H9 (cell line): ENCODE measurements around the gene CHADL. TPM values are rescaled to one million over a fixed set of nuclear protein-coding genes. Genes with fewer than 3 reads are reported as not detected.

Experiments used
- DNase-seq: peaks from one replicate; pipeline ENCODE4 v3.0.0-alpha.2; 2017
- H2AFZ ChIP-seq: one replicate; pipeline ENCODE4 v1.6.1; 2013; ENCODE audit warnings: mild to moderate bottlenecking, low read length, control low read depth, moderate library complexity
- H2AK5ac ChIP-seq: 2 replicates; pipeline ENCODE4 v1.6.1; 2013; ENCODE audit warnings: low read length, control low read depth, mixed read lengths; ENCODE audit not compliant: insufficient read length
- H2BK120ac ChIP-seq: one replicate; pipeline ENCODE4 v1.6.1; 2013; ENCODE audit warnings: low read depth, mild to moderate bottlenecking, low read length, control low read depth, inconsistent platforms; ENCODE audit not compliant: poor library complexity, severe bottlenecking
- H2BK12ac ChIP-seq: 2 replicates; pipeline ENCODE4 v1.6.1; 2013; ENCODE audit warnings: low read length, control low read depth, mixed read lengths, low read depth; ENCODE audit not compliant: insufficient read length
- H2BK15ac ChIP-seq: 2 replicates; pipeline ENCODE4 v1.6.1; 2013; ENCODE audit warnings: low read depth, low read length, control low read depth
- H2BK20ac ChIP-seq: one replicate; pipeline ENCODE4 v1.6.1; 2013; ENCODE audit warnings: low read depth, mild to moderate bottlenecking, low read length, control low read depth, inconsistent platforms; ENCODE audit not compliant: poor library complexity, severe bottlenecking
- H2BK5ac ChIP-seq: 2 replicates; pipeline ENCODE4 v1.6.1; 2013; ENCODE audit warnings: low read length, control low read depth, mixed read lengths; ENCODE audit not compliant: insufficient read length
- H3K14ac ChIP-seq: 2 replicates; pipeline ENCODE4 v1.6.1; 2013; ENCODE audit warnings: low read length, control low read depth; ENCODE audit not compliant: insufficient read depth
- H3K18ac ChIP-seq: 2 replicates; pipeline ENCODE4 v1.6.1; 2013; ENCODE audit warnings: low read depth, mild to moderate bottlenecking, mixed read lengths, low read length, control low read depth; ENCODE audit not compliant: insufficient read length
- H3K23ac ChIP-seq: 2 replicates; pipeline ENCODE4 v1.6.1; 2013; ENCODE audit warnings: low read length, control low read depth, mixed read lengths, low read depth; ENCODE audit not compliant: insufficient read length
- H3K23me2 ChIP-seq: 2 replicates; pipeline ENCODE4 v1.6.1; 2013; ENCODE audit warnings: low read depth, mild to moderate bottlenecking, mixed read lengths, low read length, control low read depth; ENCODE audit not compliant: insufficient read length, poor library complexity, severe bottlenecking
- H3K27ac ChIP-seq: 2 replicates; pipeline ENCODE4 v1.5.1; 2013; ENCODE audit warnings: low read length, control low read depth, mixed read lengths, low read depth; ENCODE audit not compliant: insufficient read length
- H3K27me3 ChIP-seq: 2 replicates; pipeline ENCODE4 v1.6.1; 2013; ENCODE audit warnings: low read length, control low read depth, inconsistent platforms; ENCODE audit not compliant: insufficient read depth
- H3K4ac ChIP-seq: 2 replicates; pipeline ENCODE4 v1.6.1; 2013; ENCODE audit warnings: low read depth, mild to moderate bottlenecking, control low read depth, inconsistent platforms, low read length, moderate library complexity
- H3K4me1 ChIP-seq: 2 replicates; pipeline ENCODE4 v1.6.1; 2013; ENCODE audit warnings: low read length, control low read depth, inconsistent platforms; ENCODE audit not compliant: insufficient read depth
- H3K4me2 ChIP-seq: 2 replicates; pipeline ENCODE4 v1.6.1; 2013; ENCODE audit warnings: low read length, control low read depth, mixed read lengths; ENCODE audit not compliant: insufficient read length, insufficient read depth
- H3K56ac ChIP-seq: 2 replicates; pipeline ENCODE4 v1.6.1; 2013; ENCODE audit warnings: low read depth, mild to moderate bottlenecking, mixed read lengths, low read length, control low read depth; ENCODE audit not compliant: insufficient read length
- H3K79me1 ChIP-seq: 2 replicates; pipeline ENCODE4 v1.6.1; 2013; ENCODE audit warnings: low read depth, mild to moderate bottlenecking, moderate library complexity, low read length, control low read depth, inconsistent platforms; ENCODE audit not compliant: insufficient read depth, poor library complexity, severe bottlenecking
- H3K79me2 ChIP-seq: 2 replicates; pipeline ENCODE4 v1.6.1; 2013; ENCODE audit warnings: low read length, control low read depth, inconsistent platforms; ENCODE audit not compliant: insufficient read depth
- H3K9ac ChIP-seq: 2 replicates; pipeline ENCODE4 v1.6.1; 2013; ENCODE audit warnings: low read length, control low read depth, mixed read lengths; ENCODE audit not compliant: insufficient read length; ENCODE audit errors: extremely low read depth
- H3K9me3 ChIP-seq: one replicate; pipeline ENCODE4 v1.6.1; 2013; ENCODE audit warnings: low read depth, low read length, inconsistent platforms; ENCODE audit not compliant: control insufficient read depth
- H3T11ph ChIP-seq: one replicate; pipeline ENCODE4 v1.6.1; 2013; ENCODE audit warnings: mild to moderate bottlenecking, low read length, control low read depth, inconsistent platforms
- H4K20me1 ChIP-seq: one replicate; pipeline ENCODE4 v1.6.1; 2013; ENCODE audit not compliant: control insufficient read depth, insufficient read length, insufficient read depth
- H4K5ac ChIP-seq: 2 replicates; pipeline ENCODE4 v1.6.1; 2013; ENCODE audit warnings: low read depth, mild to moderate bottlenecking, mixed read lengths, low read length, control low read depth; ENCODE audit not compliant: insufficient read length
- H4K8ac ChIP-seq: replicated peaks from 2 replicates; pipeline ENCODE4 v1.6.1; 2013; ENCODE audit warnings: low read length, control low read depth, mixed read lengths, low read depth; ENCODE audit not compliant: insufficient read length
- H4K91ac ChIP-seq: 2 replicates; pipeline ENCODE4 v1.6.1; 2013; ENCODE audit warnings: low read depth, mild to moderate bottlenecking, moderate library complexity, mixed read lengths, low read length, control low read depth; ENCODE audit not compliant: insufficient read length
- H3K27ac Mint-ChIP-seq, 3 experiments: 2 replicates in 2 of 3; 3 replicates in 1 of 3; pipeline ENCODE4 v1.8.0; 2020 to 2021; ENCODE audit warnings: mixed read lengths in 3 of 3, mild to moderate bottlenecking in 1 of 3, moderate library complexity in 1 of 3
- H3K27me3 Mint-ChIP-seq: 2 replicates; pipeline ENCODE4 v1.8.0; 2021; ENCODE audit warnings: low read depth, mild to moderate bottlenecking, moderate library complexity, mixed read lengths
- H3K36me3 Mint-ChIP-seq, 3 experiments: 2 replicates in 2 of 3; 3 replicates in 1 of 3; pipeline ENCODE4 v1.8.0; 2020 to 2021; ENCODE audit warnings: low read depth in 3 of 3, mixed read lengths in 3 of 3; ENCODE audit not compliant: insufficient read depth in 1 of 3
- H3K4me1 Mint-ChIP-seq, 2 experiments: 2 replicates each; pipeline ENCODE4 v1.8.0; 2020; ENCODE audit warnings: mixed read lengths in 2 of 2
- H3K4me3 Mint-ChIP-seq, 2 experiments: 2 replicates in 1 of 2; 3 replicates in 1 of 2; pipeline ENCODE4 v1.8.0; 2020 to 2021; ENCODE audit warnings: mild to moderate bottlenecking in 2 of 2, mixed read lengths in 2 of 2, moderate library complexity in 1 of 2
- H3K9me3 Mint-ChIP-seq, 2 experiments: 2 replicates in 1 of 2; 3 replicates in 1 of 2; pipeline ENCODE4 v1.8.0; 2020; ENCODE audit warnings: mild to moderate bottlenecking in 2 of 2, mixed read lengths in 2 of 2, moderate library complexity in 1 of 2
- WGBS: extraction: QIAGEN DNeasy Blood & Tissue Kit; methylation state at CpG from one replicate; pipeline ENCODE4 v1.1.7; 2013; ENCODE audit warnings: missing lambda C conversion rate, low lambda C conversion rate, mixed read lengths; ENCODE audit not compliant: insufficient read length; ENCODE audit errors: extremely low coverage; 5-methylcytosine and 5-hydroxymethylcytosine counted together
- total RNA-seq: library from RNA; stranded (reverse); gene quantifications from 2 replicates; pipeline ENCODE4 v1.2.1, GENCODE V29; 2021
- TF ChIP-seq, protein P1 (sequence below): fragments of 200-600 bp; sonication (generic); conservative IDR thresholded peaks from 3 replicates; pipeline ENCODE4 v1.8.0; 2021; ENCODE audit warnings: antibody characterized with exemption, mild to moderate bottlenecking

The CHADL gene
- total RNA-seq, 1 experiment from 2014 or later = 1.6 TPM

DNA sequence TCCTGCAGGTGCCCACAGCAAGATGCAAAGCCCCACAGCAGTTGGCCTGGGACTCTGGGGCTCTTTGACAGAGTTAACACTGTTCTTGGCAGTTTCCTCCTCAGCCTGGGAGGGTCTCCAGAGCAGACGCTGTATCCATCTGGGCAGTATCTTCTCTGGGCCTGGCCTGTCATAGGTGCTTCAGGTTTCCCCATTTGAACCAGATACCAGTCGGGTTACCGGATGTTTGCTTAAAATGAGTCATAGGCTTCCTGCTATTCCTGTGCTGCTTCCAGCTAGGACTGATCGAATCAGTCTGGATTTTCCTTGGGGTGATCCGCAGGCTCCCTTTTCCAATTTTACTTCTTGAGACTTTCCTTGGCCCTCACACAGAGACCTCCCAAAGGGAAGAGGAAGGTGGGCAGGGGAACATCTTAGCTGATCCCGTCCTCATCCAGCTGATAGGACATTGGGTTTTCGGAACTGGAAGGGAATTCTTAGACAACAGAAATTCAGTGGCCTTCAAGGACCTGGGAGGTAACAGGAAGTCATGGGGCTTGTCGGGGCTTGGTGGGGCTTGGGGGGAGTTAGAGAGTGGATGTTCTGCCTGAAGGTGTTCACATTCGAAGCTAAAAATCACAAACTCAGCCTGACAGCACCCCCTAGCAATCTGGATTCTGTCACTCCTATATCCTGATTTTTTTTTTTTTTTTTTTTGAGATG lies 47.7 kb upstream of the CHADL start:
- Histone ChIP-seq H3K27me3 (no peaks in the 10 kb centered on the region), H3K4ac (no peak overlapping the region; the same call in 1 of the 2 replicates), H3K27ac (peak overlapping the region; percentile 37), H4K91ac (no peak overlapping the region), H3K4me2 (peak overlapping the region; percentile 6), H3T11ph (no peak overlapping the region), H2AFZ (no peak overlapping the region), H3K79me1 (peaks cover 7% of the 10 kb centered on the region), H3K23ac (no peak overlapping the region), H2BK20ac (no peak overlapping the region), H2BK12ac (no peak overlapping the region), H2BK120ac (no peak overlapping the region), H2AK5ac (no peak overlapping the region), H3K9ac (no peak overlapping the region), H4K20me1 (no peaks in the 10 kb centered on the region), H2BK5ac (peak overlapping the region; percentile 67), H2BK15ac (no peak overlapping the region), H3K79me2 (peaks cover 11% of the 10 kb centered on the region; the same call in 1 of the 2 replicates), H3K23me2 (peaks cover 11% of the 10 kb centered on the region), H3K9me3 (no peaks in the 10 kb centered on the region), H4K8ac (peak overlapping the region; percentile 52), H4K5ac (peak overlapping the region; percentile 9), H3K56ac (no peak overlapping the region), H3K14ac (0 out of 2 replicates have a peak overlapping the region, but pooled peaks have one; percentile 67), H3K4me1 (peaks cover 6% of the 10 kb centered on the region; the same call in 1 of the 2 replicates), H3K18ac (no peak overlapping the region)
- WGBS = no CpG with 5 or more reads among the region's 9 CpGs
- peak; percentile 58 for DNase-seq
- TF ChIP-seq, protein P1, sequence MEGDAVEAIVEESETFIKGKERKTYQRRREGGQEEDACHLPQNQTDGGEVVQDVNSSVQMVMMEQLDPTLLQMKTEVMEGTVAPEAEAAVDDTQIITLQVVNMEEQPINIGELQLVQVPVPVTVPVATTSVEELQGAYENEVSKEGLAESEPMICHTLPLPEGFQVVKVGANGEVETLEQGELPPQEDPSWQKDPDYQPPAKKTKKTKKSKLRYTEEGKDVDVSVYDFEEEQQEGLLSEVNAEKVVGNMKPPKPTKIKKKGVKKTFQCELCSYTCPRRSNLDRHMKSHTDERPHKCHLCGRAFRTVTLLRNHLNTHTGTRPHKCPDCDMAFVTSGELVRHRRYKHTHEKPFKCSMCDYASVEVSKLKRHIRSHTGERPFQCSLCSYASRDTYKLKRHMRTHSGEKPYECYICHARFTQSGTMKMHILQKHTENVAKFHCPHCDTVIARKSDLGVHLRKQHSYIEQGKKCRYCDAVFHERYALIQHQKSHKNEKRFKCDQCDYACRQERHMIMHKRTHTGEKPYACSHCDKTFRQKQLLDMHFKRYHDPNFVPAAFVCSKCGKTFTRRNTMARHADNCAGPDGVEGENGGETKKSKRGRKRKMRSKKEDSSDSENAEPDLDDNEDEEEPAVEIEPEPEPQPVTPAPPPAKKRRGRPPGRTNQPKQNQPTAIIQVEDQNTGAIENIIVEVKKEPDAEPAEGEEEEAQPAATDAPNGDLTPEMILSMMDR = no peak
- H3K27ac Mint-ChIP-seq = peak overlapping the region; percentile 68 to 94 (median 91); a peak in 6 of 7 replicates
- H3K9me3 Mint-ChIP-seq = no peaks in the 10 kb centered on the region
- H3K27me3 Mint-ChIP-seq = no peaks in the 10 kb centered on the region
- peaks cover 8 to 14% (median 12%) of the 10 kb centered on the region in 3 experiments for H3K36me3 Mint-ChIP-seq
- peaks cover 37 to 43% of the 10 kb centered on the region in 2 experiments for H3K4me1 Mint-ChIP-seq
- peak overlapping the region; percentile 27 to 57; a peak in 3 of 5 replicates for H3K4me3 Mint-ChIP-seq
